K562 (cell line): ENCODE measurements around the gene LENEP. TPM values are rescaled to one million over a fixed set of nuclear protein-coding genes. Genes with fewer than 3 reads are reported as not detected.

Source experiments
- ASH1L ChIP-seq: fragments of 450-650 bp; IDR thresholded peaks from 2 replicates; pipeline ENCODE4 v1.6.1; 2018; ENCODE audit warnings: borderline replicate concordance, mild to moderate bottlenecking, low read depth; ENCODE audit not compliant: partially characterized antibody
- SLC30A9 ChIP-seq: fragments of 250-450 bp; sonication (Bioruptor Pico); IDR thresholded peaks from 2 replicates; pipeline ENCODE4 v1.8.0; 2022; ENCODE audit warnings: mild to moderate bottlenecking, moderate library complexity
- SMAD4 ChIP-seq: fragments of 250-450 bp; sonication (Bioruptor Pico); conservative IDR thresholded peaks from 2 replicates; pipeline ENCODE4 v1.8.0; 2021; ENCODE audit warnings: inconsistent platforms, mild to moderate bottlenecking, moderate library complexity
- THRAP3 ChIP-seq: fragments of 450-650 bp; IDR thresholded peaks from 2 replicates; pipeline ENCODE4 v1.6.1; 2016; ENCODE audit warnings: mild to moderate bottlenecking, inconsistent platforms, borderline replicate concordance
- polyA plus RNA-seq, 8 experiments: library from polyadenylated mRNA; depleted of rRNA in 4 of 8; stranded (reverse) in 5 of 8; unstranded in 3 of 8; fragments of >200 nt; fragmentation: Nextera tagmentation in 2 of 8; fragmentation: Illumina TruSeq in 1 of 8; extraction: Ambion mirVana in 2 of 8; extraction: Trizol in 1 of 8; gene quantifications; 2 replicates each; pipeline versions ENCODE4 v1.2.1 to v1.2.3, GENCODE V29; 2011 to 2014; ENCODE audit warnings: inconsistent platforms in 1 of 8, missing spikeins in 1 of 8
- total RNA-seq, 7 experiments: library from RNA; depleted of rRNA in 6 of 7; stranded (reverse); fragments of >200 nt in 6 of 7; fragmentation: Illumina TruSeq in 2 of 7; extraction: Trizol in 2 of 7; gene quantifications; 2 replicates each; pipeline versions ENCODE4 v1.2.1 to v1.2.3, GENCODE V29; 2011 to 2021; ENCODE audit warnings: low replicate concordance in 1 of 7
- TF ChIP-seq, protein P1 (sequence below): fragments of 250-450 bp; sonication (Bioruptor Pico); IDR thresholded peaks from 2 replicates; pipeline ENCODE4 v1.5.0; 2021; ENCODE audit warnings: mild to moderate bottlenecking, borderline replicate concordance
- TF ChIP-seq, protein P2 (sequence below): fragments of 250-450 bp; sonication (Bioruptor Pico); IDR thresholded peaks from 2 replicates; pipeline ENCODE4 v1.5.0; 2022; ENCODE audit warnings: mild to moderate bottlenecking
- TF ChIP-seq, protein P3 (sequence below), 2 experiments: IDR thresholded peaks; 2 replicates each; pipeline ENCODE4 v1.6.1; 2012; ENCODE audit warnings: improper control_type of control experiment in 2 of 2, low read depth in 2 of 2, low read length in 2 of 2, borderline replicate concordance in 1 of 2

Gene LENEP
- total and polyA plus RNA-seq, 9 of the 15 experiments (the other 6 are each of a cell fraction or from before 2014, with no cell fraction given), result 0.23 to 0.87 (median 0.67) TPM; not detected in 5

DNA sequence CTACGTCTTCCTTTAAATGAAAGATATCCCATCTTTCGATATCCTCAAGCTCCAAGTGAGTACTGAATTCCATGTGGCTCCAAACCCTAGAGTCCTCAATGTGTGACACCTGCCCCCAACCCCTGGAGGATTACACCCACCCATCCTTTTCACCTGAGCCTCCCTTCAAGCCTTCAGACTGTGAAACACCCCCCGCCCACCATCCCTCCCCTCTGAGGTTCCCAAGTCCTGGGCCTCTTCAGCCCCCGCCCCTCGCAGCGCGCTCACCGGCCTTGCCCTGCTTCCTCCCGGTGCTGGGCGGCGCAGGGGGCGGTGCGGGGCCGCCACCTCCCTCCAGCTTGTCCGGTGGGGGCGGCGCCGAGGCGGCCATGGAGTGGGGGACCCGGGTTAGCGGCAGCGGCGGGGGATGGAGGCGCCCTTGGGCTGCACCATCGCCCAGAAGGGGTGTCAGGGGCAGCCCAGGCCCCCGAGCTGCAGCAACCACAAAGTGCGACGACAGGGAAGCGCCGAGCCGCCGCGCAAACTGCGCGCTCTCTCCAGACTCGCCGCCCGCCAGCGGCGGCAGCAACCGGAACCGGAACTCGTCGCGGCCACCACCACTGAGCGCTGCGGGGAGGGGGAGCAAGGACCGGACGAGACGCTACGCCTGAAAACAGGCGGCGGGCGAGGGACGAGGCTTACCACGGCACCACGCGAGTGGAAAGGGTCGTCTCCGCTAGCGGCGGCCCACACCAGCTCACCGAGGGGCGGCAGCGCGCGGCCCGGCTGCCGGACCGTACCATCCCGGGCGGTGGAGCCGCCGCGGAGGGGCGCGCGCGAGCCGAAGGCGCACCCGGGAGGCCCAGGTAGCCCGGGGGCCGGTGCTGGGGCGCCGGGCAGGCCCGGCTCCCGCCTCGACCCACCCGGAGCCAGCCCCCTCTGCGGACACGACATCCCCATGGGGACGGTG lies 31.9 kb upstream of the LENEP start, which contains the start of gene PYGO2 (continued):
- TF ChIP-seq, protein P1, sequence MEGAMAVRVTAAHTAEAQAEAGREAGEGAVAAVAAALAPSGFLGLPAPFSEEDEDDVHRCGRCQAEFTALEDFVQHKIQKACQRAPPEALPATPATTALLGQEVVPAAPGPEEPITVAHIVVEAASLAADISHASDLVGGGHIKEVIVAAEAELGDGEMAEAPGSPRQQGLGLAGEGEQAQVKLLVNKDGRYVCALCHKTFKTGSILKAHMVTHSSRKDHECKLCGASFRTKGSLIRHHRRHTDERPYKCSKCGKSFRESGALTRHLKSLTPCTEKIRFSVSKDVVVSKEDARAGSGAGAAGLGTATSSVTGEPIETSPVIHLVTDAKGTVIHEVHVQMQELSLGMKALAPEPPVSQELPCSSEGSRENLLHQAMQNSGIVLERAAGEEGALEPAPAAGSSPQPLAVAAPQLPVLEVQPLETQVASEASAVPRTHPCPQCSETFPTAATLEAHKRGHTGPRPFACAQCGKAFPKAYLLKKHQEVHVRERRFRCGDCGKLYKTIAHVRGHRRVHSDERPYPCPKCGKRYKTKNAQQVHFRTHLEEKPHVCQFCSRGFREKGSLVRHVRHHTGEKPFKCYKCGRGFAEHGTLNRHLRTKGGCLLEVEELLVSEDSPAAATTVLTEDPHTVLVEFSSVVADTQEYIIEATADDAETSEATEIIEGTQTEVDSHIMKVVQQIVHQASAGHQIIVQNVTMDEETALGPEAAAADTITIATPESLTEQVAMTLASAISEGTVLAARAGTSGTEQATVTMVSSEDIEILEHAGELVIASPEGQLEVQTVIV (CRISPR knock-in tag), result no peak
- TF ChIP-seq ASH1L, result no peak
- 0 out of 2 replicates have a peak, but pooled peaks have one; percentile 43 for TF ChIP-seq SLC30A9
- no peak for TF ChIP-seq THRAP3
- TF ChIP-seq, protein P2, sequence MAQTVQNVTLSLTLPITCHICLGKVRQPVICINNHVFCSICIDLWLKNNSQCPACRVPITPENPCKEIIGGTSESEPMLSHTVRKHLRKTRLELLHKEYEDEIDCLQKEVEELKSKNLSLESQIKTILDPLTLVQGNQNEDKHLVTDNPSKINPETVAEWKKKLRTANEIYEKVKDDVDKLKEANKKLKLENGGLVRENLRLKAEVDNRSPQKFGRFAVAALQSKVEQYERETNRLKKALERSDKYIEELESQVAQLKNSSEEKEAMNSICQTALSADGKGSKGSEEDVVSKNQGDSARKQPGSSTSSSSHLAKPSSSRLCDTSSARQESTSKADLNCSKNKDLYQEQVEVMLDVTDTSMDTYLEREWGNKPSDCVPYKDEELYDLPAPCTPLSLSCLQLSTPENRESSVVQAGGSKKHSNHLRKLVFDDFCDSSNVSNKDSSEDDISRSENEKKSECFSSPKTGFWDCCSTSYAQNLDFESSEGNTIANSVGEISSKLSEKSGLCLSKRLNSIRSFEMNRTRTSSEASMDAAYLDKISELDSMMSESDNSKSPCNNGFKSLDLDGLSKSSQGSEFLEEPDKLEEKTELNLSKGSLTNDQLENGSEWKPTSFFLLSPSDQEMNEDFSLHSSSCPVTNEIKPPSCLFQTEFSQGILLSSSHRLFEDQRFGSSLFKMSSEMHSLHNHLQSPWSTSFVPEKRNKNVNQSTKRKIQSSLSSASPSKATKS (CRISPR knock-in tag), result 0 out of 2 replicates have a peak, but pooled peaks have one; percentile 64
- TF ChIP-seq, protein P3, sequence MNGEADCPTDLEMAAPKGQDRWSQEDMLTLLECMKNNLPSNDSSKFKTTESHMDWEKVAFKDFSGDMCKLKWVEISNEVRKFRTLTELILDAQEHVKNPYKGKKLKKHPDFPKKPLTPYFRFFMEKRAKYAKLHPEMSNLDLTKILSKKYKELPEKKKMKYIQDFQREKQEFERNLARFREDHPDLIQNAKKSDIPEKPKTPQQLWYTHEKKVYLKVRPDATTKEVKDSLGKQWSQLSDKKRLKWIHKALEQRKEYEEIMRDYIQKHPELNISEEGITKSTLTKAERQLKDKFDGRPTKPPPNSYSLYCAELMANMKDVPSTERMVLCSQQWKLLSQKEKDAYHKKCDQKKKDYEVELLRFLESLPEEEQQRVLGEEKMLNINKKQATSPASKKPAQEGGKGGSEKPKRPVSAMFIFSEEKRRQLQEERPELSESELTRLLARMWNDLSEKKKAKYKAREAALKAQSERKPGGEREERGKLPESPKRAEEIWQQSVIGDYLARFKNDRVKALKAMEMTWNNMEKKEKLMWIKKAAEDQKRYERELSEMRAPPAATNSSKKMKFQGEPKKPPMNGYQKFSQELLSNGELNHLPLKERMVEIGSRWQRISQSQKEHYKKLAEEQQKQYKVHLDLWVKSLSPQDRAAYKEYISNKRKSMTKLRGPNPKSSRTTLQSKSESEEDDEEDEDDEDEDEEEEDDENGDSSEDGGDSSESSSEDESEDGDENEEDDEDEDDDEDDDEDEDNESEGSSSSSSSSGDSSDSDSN (IDR thresholded peaks at IDR 0.05; ENCODE audit: borderline replicate concordance in 1 of 2, low read depth in 2 of 2, low read length in 2 of 2), result peak; percentile 65 to 81; a peak in 3 of 4 replicates
- peak; percentile 85 for TF ChIP-seq SMAD4 (CRISPR knock-in tag)
